ENCODE measurements around the gene ATP5MG. TPM values are rescaled to one million over a fixed set of nuclear protein-coding genes. Genes with fewer than 3 reads are reported as not detected.
"Not testable (repeated sequence)": the region's sequence is repeated elsewhere in the genome, so short reads cannot be mapped to it uniquely, and the experiment has no call there.

The ATP5MG gene
- total RNA-seq, 1 donor from 2014 or later: 194 TPM

DNA sequence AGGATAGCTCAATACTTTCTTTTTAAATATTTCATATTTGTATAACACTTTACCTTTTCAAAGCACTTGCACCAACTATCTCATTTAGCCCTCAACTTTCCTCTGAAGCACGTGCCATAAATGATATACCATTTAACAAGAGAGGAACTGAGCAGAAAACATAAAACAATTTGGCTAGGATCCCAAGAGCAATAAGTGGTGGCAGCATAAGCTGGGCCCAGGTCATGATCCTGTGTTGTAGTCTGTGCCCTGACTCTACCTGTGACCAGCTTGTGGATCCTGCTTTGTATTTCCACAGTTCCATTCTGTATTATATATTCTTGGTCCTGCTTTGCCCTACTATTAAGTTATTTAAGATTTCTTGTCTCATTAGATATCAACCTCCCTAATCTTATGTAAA is 11.5 kb downstream of the ATP5MG start:
- TF ChIP-seq, protein P1, sequence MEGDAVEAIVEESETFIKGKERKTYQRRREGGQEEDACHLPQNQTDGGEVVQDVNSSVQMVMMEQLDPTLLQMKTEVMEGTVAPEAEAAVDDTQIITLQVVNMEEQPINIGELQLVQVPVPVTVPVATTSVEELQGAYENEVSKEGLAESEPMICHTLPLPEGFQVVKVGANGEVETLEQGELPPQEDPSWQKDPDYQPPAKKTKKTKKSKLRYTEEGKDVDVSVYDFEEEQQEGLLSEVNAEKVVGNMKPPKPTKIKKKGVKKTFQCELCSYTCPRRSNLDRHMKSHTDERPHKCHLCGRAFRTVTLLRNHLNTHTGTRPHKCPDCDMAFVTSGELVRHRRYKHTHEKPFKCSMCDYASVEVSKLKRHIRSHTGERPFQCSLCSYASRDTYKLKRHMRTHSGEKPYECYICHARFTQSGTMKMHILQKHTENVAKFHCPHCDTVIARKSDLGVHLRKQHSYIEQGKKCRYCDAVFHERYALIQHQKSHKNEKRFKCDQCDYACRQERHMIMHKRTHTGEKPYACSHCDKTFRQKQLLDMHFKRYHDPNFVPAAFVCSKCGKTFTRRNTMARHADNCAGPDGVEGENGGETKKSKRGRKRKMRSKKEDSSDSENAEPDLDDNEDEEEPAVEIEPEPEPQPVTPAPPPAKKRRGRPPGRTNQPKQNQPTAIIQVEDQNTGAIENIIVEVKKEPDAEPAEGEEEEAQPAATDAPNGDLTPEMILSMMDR (IDR thresholded peaks at IDR 0.05; ENCODE audit: insufficient read depth, low read depth, low read length): no peak
- TF ChIP-seq EZH2 (IDR thresholded peaks at IDR 0.05; ENCODE audit: insufficient read depth, low read length): no peak

DNA sequence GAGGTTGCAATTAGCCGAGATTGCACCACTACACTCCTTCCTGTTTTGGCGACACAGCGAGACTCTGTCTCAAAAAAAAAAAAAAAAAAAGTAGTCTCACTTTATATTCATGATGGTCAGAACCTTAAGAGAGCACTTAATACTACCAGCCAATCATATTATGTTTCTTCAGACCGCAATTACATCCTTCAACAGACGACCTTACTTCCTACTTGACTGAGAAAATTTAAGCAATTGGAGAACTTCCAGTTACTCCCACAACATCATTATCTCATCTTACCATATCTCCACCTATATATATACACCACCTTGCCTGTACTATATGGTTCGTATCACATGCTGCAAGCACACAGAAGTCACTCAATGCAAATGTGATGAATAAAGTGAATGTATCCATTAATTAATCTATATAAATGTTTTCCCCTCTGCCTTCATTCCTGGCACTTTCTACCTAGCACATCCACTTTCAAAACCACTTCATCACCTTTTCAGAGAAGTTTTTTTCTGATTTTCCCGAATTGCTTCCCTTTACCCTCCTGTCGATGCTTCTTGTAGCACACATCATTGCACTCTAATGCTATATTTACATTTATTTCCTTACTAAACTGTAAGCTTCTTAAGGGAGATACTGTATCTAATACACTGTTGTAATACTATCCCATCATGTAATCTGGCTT is 13.8 kb downstream of the ATP5MG start:
- H3K36me3 Mint-ChIP-seq (ENCODE audit: low read depth, unreplicated experiment): peaks cover 2% of the 10 kb centered on the region
- Histone ChIP-seq H3K4me2 (ENCODE audit: low read length) (peak overlapping the region; percentile 13), H4K20me1 (ENCODE audit: insufficient read depth, low read length) (no peaks in the 10 kb centered on the region), H2AFZ (ENCODE audit: low read depth, low read length) (no peak overlapping the region), H3K9me3 (ENCODE audit: insufficient read depth, low read depth, low read length) (no peaks in the 10 kb centered on the region), H3K4me1 (ENCODE audit: insufficient read depth, low read length) (peaks cover 9% of the 10 kb centered on the region), H3K79me2 (ENCODE audit: insufficient read depth, low read length) (no peaks in the 10 kb centered on the region), H3K9ac (ENCODE audit: low read length) (peak overlapping the region; percentile 24), H3K27me3 (ENCODE audit: insufficient read depth, low read length) (no peaks in the 10 kb centered on the region), H3K4me3 (ENCODE audit: insufficient read depth, low read depth, low read length) (no peak overlapping the region), H3K27ac (ENCODE audit: low read depth, low read length) (no peak overlapping the region), H3K36me3 (ENCODE audit: insufficient read depth, low read length) (peaks cover 2% of the 10 kb centered on the region)
- no peaks in the 10 kb centered on the region for H3K27me3 Mint-ChIP-seq (ENCODE audit: low read depth, unreplicated experiment)
- DNase-seq (ENCODE audit: low read depth) (no peak), FAIRE-seq (no peak)
- no peak overlapping the region for H3K27ac Mint-ChIP-seq (ENCODE audit: unreplicated experiment)
- no peak overlapping the region for H3K4me3 Mint-ChIP-seq (ENCODE audit: unreplicated experiment)
- TF ChIP-seq, protein P1 (IDR thresholded peaks at IDR 0.05; ENCODE audit: insufficient read depth, low read depth, low read length): no peak
- no peak for TF ChIP-seq EZH2 (IDR thresholded peaks at IDR 0.05; ENCODE audit: insufficient read depth, low read length)
- H3K4me1 Mint-ChIP-seq (ENCODE audit: low read depth, unreplicated experiment): peaks cover 11% of the 10 kb centered on the region
- no peaks in the 10 kb centered on the region for H3K9me3 Mint-ChIP-seq (ENCODE audit: unreplicated experiment)

More for the DNA sequence above, 11.5 kb downstream of the ATP5MG start:
- H3K79me2 ChIP-seq (ENCODE audit: insufficient read depth, low read length): peaks cover 10% of the 10 kb centered on the region
- no peak for FAIRE-seq
- no peak overlapping the region for H3K4me2 ChIP-seq (ENCODE audit: low read length)
- Mint-ChIP-seq H3K27ac (ENCODE audit: unreplicated experiment) (no peak overlapping the region), H3K36me3 (ENCODE audit: low read depth, unreplicated experiment) (peaks cover 5% of the 10 kb centered on the region), H3K4me1 (ENCODE audit: low read depth, unreplicated experiment) (peaks cover 4% of the 10 kb centered on the region), H3K9me3 (ENCODE audit: unreplicated experiment) (no peaks in the 10 kb centered on the region), H3K4me3 (ENCODE audit: unreplicated experiment) (no peak overlapping the region), H3K27me3 (ENCODE audit: low read depth, unreplicated experiment) (no peaks in the 10 kb centered on the region)
- H3K27ac ChIP-seq (ENCODE audit: low read depth, low read length): no peak overlapping the region
- no peaks in the 10 kb centered on the region for H3K9me3 ChIP-seq (ENCODE audit: insufficient read depth, low read depth, low read length)
- H3K4me1 ChIP-seq (ENCODE audit: insufficient read depth, low read length): peaks cover 9% of the 10 kb centered on the region
- H3K27me3 ChIP-seq (ENCODE audit: insufficient read depth, low read length): no peaks in the 10 kb centered on the region
- H4K20me1 ChIP-seq (ENCODE audit: insufficient read depth, low read length): peaks cover 8% of the 10 kb centered on the region
- no peak for DNase-seq (ENCODE audit: low read depth)
- no peak overlapping the region for H3K4me3 ChIP-seq (ENCODE audit: insufficient read depth, low read depth, low read length)
- peaks cover 7% of the 10 kb centered on the region for H3K36me3 ChIP-seq (ENCODE audit: insufficient read depth, low read length)
- H2AFZ ChIP-seq (ENCODE audit: low read depth, low read length): no peak overlapping the region
- H3K9ac ChIP-seq (ENCODE audit: low read length): no peak overlapping the region

DNA sequence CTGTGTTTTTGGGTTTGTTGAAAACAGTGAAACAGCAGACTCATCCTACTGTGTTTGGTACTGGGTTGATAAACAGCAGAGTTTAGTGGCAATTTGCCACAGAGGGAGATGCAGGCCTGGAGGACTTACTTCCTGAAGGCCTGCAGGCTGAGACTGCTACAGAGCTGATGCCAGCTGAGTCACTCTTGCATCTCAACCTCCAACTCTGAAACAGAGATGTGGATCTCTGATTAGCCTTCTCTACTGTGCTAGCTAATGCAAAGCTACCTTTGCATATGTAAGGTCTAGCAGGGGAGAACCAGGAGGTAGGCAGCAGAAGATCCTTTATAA is 14.3 kb downstream of the ATP5MG start:
- no peaks in the 10 kb centered on the region for H3K9me3 ChIP-seq (ENCODE audit: insufficient read depth, low read depth, low read length)
- peak; percentile 94 for DNase-seq (ENCODE audit: low read depth)
- H3K4me1 ChIP-seq (ENCODE audit: insufficient read depth, low read length): peaks cover 9% of the 10 kb centered on the region
- no peak overlapping the region for H2AFZ ChIP-seq (ENCODE audit: low read depth, low read length)
- no peaks in the 10 kb centered on the region for H4K20me1 ChIP-seq (ENCODE audit: insufficient read depth, low read length)
- peak overlapping the region; percentile 24 for H3K9ac ChIP-seq (ENCODE audit: low read length)
- H3K4me2 ChIP-seq (ENCODE audit: low read length): peak overlapping the region; percentile 13
- H3K4me1 Mint-ChIP-seq (ENCODE audit: low read depth, unreplicated experiment): peaks cover 11% of the 10 kb centered on the region
- H3K36me3 Mint-ChIP-seq (ENCODE audit: low read depth, unreplicated experiment): no peaks in the 10 kb centered on the region
- no peaks in the 10 kb centered on the region for H3K79me2 ChIP-seq (ENCODE audit: insufficient read depth, low read length)
- H3K9me3 Mint-ChIP-seq (ENCODE audit: unreplicated experiment): no peaks in the 10 kb centered on the region
- no peak overlapping the region for H3K27ac Mint-ChIP-seq (ENCODE audit: unreplicated experiment)
- no peaks in the 10 kb centered on the region for H3K27me3 ChIP-seq (ENCODE audit: insufficient read depth, low read length)
- peak; percentile 93 for FAIRE-seq
- H3K4me3 Mint-ChIP-seq (ENCODE audit: unreplicated experiment): no peak overlapping the region
- no peak overlapping the region for H3K27ac ChIP-seq (ENCODE audit: low read depth, low read length)
- no peaks in the 10 kb centered on the region for H3K36me3 ChIP-seq (ENCODE audit: insufficient read depth, low read length)
- no peak overlapping the region for H3K4me3 ChIP-seq (ENCODE audit: insufficient read depth, low read depth, low read length)
- TF ChIP-seq EZH2 (IDR thresholded peaks at IDR 0.05; ENCODE audit: insufficient read depth, low read length): no peak
- TF ChIP-seq, protein P1 (IDR thresholded peaks at IDR 0.05; ENCODE audit: insufficient read depth, low read depth, low read length): no peak
- no peaks in the 10 kb centered on the region for H3K27me3 Mint-ChIP-seq (ENCODE audit: low read depth, unreplicated experiment)

DNA sequence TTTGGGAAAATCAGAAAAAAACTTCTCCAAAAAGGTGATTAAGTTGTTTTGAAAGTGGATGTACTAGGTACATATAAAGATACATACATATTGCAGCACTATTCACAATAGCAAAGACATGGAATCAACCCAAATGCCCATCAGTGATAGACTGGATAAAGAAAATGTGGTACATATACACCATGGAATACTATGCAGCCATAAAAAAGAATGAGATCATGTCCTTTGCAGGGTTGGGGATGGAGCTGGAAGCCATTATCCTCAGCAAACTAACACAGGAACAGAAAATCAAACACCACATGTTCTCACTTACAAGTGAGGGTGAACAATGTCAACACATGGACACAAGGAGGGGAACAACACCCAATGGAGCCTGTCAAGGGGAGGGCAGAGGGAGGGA is 15.5 kb downstream of the ATP5MG start:
- H3K27me3 ChIP-seq (ENCODE audit: insufficient read depth, low read length); H3K9me3 Mint-ChIP-seq (ENCODE audit: unreplicated experiment); H3K4me3 ChIP-seq (ENCODE audit: insufficient read depth, low read depth, low read length); DNase-seq (ENCODE audit: low read depth); H3K27ac Mint-ChIP-seq (ENCODE audit: unreplicated experiment); H3K4me3 Mint-ChIP-seq (ENCODE audit: unreplicated experiment); H3K4me1 ChIP-seq (ENCODE audit: insufficient read depth, low read length); H3K79me2 ChIP-seq (ENCODE audit: insufficient read depth, low read length); H3K9me3 ChIP-seq (ENCODE audit: insufficient read depth, low read depth, low read length); H3K27me3 Mint-ChIP-seq (ENCODE audit: low read depth, unreplicated experiment); H3K36me3 Mint-ChIP-seq (ENCODE audit: low read depth, unreplicated experiment); H3K27ac ChIP-seq (ENCODE audit: low read depth, low read length); H2AFZ ChIP-seq (ENCODE audit: low read depth, low read length); H3K4me2 ChIP-seq (ENCODE audit: low read length); H3K9ac ChIP-seq (ENCODE audit: low read length); FAIRE-seq; H3K36me3 ChIP-seq (ENCODE audit: insufficient read depth, low read length); H4K20me1 ChIP-seq (ENCODE audit: insufficient read depth, low read length): not testable (repeated sequence)
- H3K4me1 Mint-ChIP-seq (ENCODE audit: low read depth, unreplicated experiment): peaks cover 11% of the 10 kb centered on the region
